ENCODE measurements around the gene CCDC12.
"Not testable (repeated sequence)": the region's sequence is repeated elsewhere in the genome, so short reads cannot be mapped to it uniquely, and the experiment has no call there.

The CCDC12 gene

GRCh38 chr3:46978985-46979944 is 2.7 kb upstream of the CCDC12 start, which contains the start of gene NBEAL2:
Gene NBEAL2, plus strand, starts transcription at chr3:46979666. Its CDS starts 196 bp downstream, at chr3:46979862.
- DNase-seq: peak; percentile 88 to 95

- no peak for DNase-seq
These were observed 1.8 kb upstream of the CCDC12 start for GRCh38 chr3:46978381-46978780.

- no peak for DNase-seq
These were observed 1.3 kb upstream of the CCDC12 start for GRCh38 chr3:46977811-46978195.

- DNase-seq: no peak
These were observed 1.9 kb downstream of the CCDC12 start for GRCh38 chr3:46974421-46975171.

- DNase-seq: no peak
These were observed 4.1 kb downstream of the CCDC12 start for GRCh38 chr3:46972396-46972795.

GRCh38 chr3:46971742-46972141 is 4.8 kb downstream of the CCDC12 start:
- no peak for DNase-seq

- DNase-seq: no peak
These were observed 5.4 kb downstream of the CCDC12 start for GRCh38 chr3:46971151-46971550.

GRCh38 chr3:46970391-46971091 is 6.0 kb downstream of the CCDC12 start:
- DNase-seq: no peak

- DNase-seq: no peak
These were observed 7.6 kb downstream of the CCDC12 start for GRCh38 chr3:46968783-46969428.

- no peak for DNase-seq
These were observed 9.7 kb downstream of the CCDC12 start for GRCh38 chr3:46966811-46967210.

GRCh38 chr3:46965151-46965550 is 11.4 kb downstream of the CCDC12 start:
- DNase-seq: no peak

GRCh38 chr3:46964038-46964590 is 12.4 kb downstream of the CCDC12 start:
- not testable (repeated sequence) for DNase-seq

- DNase-seq: no peak
These were observed 13.6 kb downstream of the CCDC12 start for GRCh38 chr3:46962990-46963389.

GRCh38 chr3:46962427-46962826 is 14.1 kb downstream of the CCDC12 start:
- DNase-seq: no peak

GRCh38 chr3:46960835-46961234 is 15.7 kb downstream of the CCDC12 start:
- DNase-seq: no peak

- no peak for DNase-seq
These were observed 16.4 kb downstream of the CCDC12 start for GRCh38 chr3:46960081-46960701.

- no peak for DNase-seq
These were observed 17.4 kb downstream of the CCDC12 start for GRCh38 chr3:46959161-46959511.

GRCh38 chr3:46958467-46959160 is 17.9 kb downstream of the CCDC12 start:
- no peak for DNase-seq

- DNase-seq: no peak
These were observed 19.3 kb downstream of the CCDC12 start for GRCh38 chr3:46957092-46957820.

- no peak for DNase-seq
These were observed 20.7 kb downstream of the CCDC12 start for GRCh38 chr3:46955801-46956259.

All from SHP77 (cell line).